Upper lobe of left lung (tissue), 6 donors: Measurements from ENCODE around the gene PDE8A. TPM values are rescaled to one million over a fixed set of nuclear protein-coding genes. Genes with fewer than 3 reads are reported as not detected.
A peak's percentile ranks its signal among the peaks of the same experiment; 100 is the strongest.

Experiments used
- ATAC-seq, 2 donors: fragments of 200-7000 bp; cut with Tn5 transposase; one replicate each; pipeline ENCODE4 v1.9.1; 2022; ENCODE audit warnings: mild to moderate bottlenecking in 2 of 2, moderate library complexity in 2 of 2; ENCODE audit not compliant: low FRiP score in 2 of 2
- DNase-seq, 2 donors: peaks; one replicate each; pipeline ENCODE4 v3.0.0-alpha.2; 2019 to 2020
- H3K27ac ChIP-seq, 4 donors: fragments of 200-600 bp; sonication (generic); one replicate each; pipeline ENCODE4 v1.5.1; 2016 to 2019
- H3K27me3 ChIP-seq, 4 donors: fragments of 200-600 bp; sonication (generic); one replicate each; pipeline ENCODE4 v1.5.1; 2017 to 2019
- H3K36me3 ChIP-seq, 4 donors: fragments of 200-600 bp; sonication (generic); one replicate each; pipeline ENCODE4 v1.5.1; 2016 to 2019
- H3K4me1 ChIP-seq, 4 donors: fragments of 200-600 bp; sonication (generic); one replicate each; pipeline ENCODE4 v1.5.1; 2018 to 2019
- H3K4me3 ChIP-seq, 4 donors: fragments of 200-600 bp; sonication (generic); one replicate each; pipeline ENCODE4 v1.5.1; 2017 to 2019; ENCODE audit warnings: mild to moderate bottlenecking in 2 of 4, moderate library complexity in 1 of 4
- H3K9me3 ChIP-seq, 4 donors: fragments of 200-600 bp; sonication (generic); one replicate each; pipeline ENCODE4 v1.5.1; 2018 to 2019
- EP300 ChIP-seq, 4 donors: sonication (generic); formaldehyde crosslinking; IDR thresholded peaks; one replicate each; pipeline ENCODE4 v1.5.1; 2017; ENCODE audit warnings: antibody characterized with exemption in 4 of 4, control low read depth in 2 of 4
- POLR2A ChIP-seq, 4 donors: fragments of 450-650 bp; IDR thresholded peaks; one replicate each; pipeline ENCODE4 v1.5.1; 2016 to 2017; ENCODE audit warnings: antibody characterized with exemption in 4 of 4, mild to moderate bottlenecking in 2 of 4
- POLR2AphosphoS5 ChIP-seq, 2 donors: sonication (generic); formaldehyde crosslinking; IDR thresholded peaks; one replicate each; pipeline ENCODE4 v1.5.1; 2017; ENCODE audit warnings: antibody characterized with exemption in 2 of 2
- WGBS, 2 donors: methylation state at CpG; one replicate each; pipeline ENCODE4 v1.1.5; 2017 to 2018; 5-methylcytosine and 5-hydroxymethylcytosine counted together
- total RNA-seq, 6 donors: library from RNA; depleted of rRNA in 4 of 6; stranded (reverse); fragments of >200 nt in 4 of 6; gene quantifications; one replicate each; pipeline versions ENCODE4 v1.1.0 to v1.2.1, GENCODE V29; 2016 to 2021
- TF ChIP-seq, protein P1 (sequence below), 6 experiments: fragments of 450-650 bp in 4 of 6; fragments of 200-600 bp in 2 of 6; sonication (generic) in 2 of 6; IDR thresholded peaks; one replicate each; pipeline ENCODE4 v1.5.1; 2016 to 2019; ENCODE audit warnings: antibody characterized with exemption in 6 of 6
- donor health status: DM: no; HTN: no; CAD: no; lungs with moderate emphysema.
- donor health status: DM: no; HTN: yes; CAD: no; lungs with severe emphysema.

The PDE8A gene
- total RNA-seq, 6 donors from 2014 or later: 36.5 to 66.0 (median 48.4) TPM

DNA sequence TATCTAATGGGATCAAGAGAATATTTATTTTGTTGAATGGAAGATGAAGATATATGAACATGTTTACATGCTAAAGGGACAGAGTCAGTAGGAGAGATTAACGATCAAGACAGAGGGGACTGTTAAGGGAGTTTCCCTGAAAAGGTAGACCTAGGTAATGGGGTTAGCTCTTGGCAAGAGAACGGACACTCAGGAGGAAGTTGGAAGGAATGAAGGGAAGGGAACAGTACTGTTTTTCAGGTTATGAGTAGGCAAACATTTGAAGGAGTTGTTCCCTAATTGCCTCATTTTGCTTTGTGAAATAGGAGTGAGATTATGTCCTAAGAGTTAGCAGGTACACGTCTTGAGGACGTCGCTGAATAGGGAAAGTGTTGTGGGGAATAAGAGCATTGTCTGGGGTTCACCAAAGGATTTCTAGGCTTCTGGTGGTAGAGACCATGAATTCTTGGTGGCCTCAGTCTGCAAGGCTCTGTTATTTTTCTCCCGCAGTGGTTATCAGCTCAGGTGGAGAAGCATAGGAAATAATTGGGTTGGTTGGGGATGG, 41.3 kb downstream of the PDE8A start:
- H3K4me1 ChIP-seq: peaks cover 20 to 41% (median 28%) of the 10 kb centered on the region in 4 donors
- no peaks in the 10 kb centered on the region for H3K36me3 ChIP-seq
- H3K9me3 ChIP-seq: no peaks in the 10 kb centered on the region
- 51 to 63% methylated on average over 6 of the region's 6 CpGs for WGBS, 2 donors
- H3K4me3 ChIP-seq: no peak overlapping the region
- TF ChIP-seq EP300 (IDR thresholded peaks at IDR 0.05): peak in 1 of 4 donors; percentile 31
- no peak for TF ChIP-seq POLR2AphosphoS5 (IDR thresholded peaks at IDR 0.05)
- no peak for ATAC-seq
- no peaks in the 10 kb centered on the region for H3K27me3 ChIP-seq
- DNase-seq: no peak
- H3K27ac ChIP-seq: peak overlapping the region in 2 of 4 donors; percentile 31 to 34

DNA sequence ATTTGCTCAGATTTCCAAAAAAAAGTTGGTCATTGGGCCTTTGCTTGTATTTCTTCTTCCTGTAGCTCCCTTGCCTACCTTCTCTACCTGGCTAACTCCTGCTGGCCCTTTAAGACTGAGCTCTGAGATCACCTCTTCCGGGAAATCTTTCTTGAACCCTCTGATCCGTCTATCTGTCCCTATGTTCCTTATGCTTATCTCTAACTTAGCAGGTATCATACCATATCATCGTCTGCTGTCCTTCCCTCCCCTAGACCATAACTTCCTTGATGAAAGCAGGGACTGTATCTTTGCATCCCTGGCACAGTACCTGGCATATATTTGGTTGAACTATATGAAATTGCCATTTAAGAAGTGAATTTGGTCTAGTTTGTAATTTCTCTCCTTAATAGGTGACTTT, 42.3 kb downstream of the PDE8A start:
- Histone ChIP-seq H3K27me3 (no peaks in the 10 kb centered on the region), H3K27ac (no peak overlapping the region), H3K4me1 (peaks cover 20 to 48% (median 28%) of the 10 kb centered on the region in 4 donors), H3K4me3 (no peak overlapping the region), H3K36me3 (no peaks in the 10 kb centered on the region), H3K9me3 (no peaks in the 10 kb centered on the region)
- DNase-seq (no peak), ATAC-seq (no peak)
- WGBS, 2 donors: 93 to 94% methylated on average over 3 of the region's 3 CpGs
- TF ChIP-seq EP300 (IDR thresholded peaks at IDR 0.05): no peak
- TF ChIP-seq POLR2AphosphoS5 (IDR thresholded peaks at IDR 0.05): no peak
- TF ChIP-seq, protein P1, sequence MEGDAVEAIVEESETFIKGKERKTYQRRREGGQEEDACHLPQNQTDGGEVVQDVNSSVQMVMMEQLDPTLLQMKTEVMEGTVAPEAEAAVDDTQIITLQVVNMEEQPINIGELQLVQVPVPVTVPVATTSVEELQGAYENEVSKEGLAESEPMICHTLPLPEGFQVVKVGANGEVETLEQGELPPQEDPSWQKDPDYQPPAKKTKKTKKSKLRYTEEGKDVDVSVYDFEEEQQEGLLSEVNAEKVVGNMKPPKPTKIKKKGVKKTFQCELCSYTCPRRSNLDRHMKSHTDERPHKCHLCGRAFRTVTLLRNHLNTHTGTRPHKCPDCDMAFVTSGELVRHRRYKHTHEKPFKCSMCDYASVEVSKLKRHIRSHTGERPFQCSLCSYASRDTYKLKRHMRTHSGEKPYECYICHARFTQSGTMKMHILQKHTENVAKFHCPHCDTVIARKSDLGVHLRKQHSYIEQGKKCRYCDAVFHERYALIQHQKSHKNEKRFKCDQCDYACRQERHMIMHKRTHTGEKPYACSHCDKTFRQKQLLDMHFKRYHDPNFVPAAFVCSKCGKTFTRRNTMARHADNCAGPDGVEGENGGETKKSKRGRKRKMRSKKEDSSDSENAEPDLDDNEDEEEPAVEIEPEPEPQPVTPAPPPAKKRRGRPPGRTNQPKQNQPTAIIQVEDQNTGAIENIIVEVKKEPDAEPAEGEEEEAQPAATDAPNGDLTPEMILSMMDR (IDR thresholded peaks at IDR 0.05): no peak
- TF ChIP-seq POLR2A (IDR thresholded peaks at IDR 0.05): no peak

DNA sequence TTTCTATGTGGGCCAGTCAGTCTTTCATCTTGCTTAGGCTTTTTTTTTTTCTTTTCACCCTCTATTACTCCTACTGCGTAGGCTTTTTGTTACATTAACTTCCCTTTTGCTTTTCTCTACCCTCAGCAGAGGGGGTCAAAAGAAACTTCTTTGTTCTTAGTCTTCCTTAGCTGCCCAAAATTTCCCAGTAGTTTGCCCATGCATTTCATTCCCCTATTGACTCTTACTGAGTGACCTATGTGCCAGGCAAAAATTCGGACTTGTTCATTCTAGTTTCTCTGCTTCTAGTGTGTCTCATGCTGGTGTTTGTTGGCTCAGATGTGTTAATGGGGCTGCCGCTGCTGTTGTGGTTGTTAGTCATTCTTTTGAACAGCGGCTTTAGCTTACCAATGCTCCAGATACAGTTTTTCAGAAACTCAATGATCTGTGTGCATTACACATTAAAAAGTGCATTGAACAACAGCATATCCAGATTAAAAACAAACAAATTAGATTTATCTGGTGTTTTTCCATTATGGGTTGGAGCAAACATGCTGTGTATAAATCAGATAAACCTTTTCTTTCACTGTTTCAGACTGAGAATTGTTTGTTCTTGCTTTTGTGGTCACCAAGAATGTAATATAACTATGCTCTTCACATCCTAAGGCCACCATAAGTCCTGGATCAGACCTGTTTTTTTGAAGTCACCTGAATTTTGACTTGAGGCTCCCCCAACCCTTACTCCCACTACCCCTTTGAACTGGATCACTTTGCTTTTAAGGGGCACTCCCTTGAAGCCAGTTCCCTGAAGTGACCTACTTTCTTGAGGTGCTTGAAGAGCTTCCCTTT, 43.1 kb downstream of the PDE8A start:
- H3K4me1 ChIP-seq: peaks cover 21 to 53% (median 29%) of the 10 kb centered on the region in 4 donors
- no peak overlapping the region for H3K4me3 ChIP-seq
- 61 to 68% methylated on average over 4 of the region's 4 CpGs for WGBS, 2 donors
- H3K27ac ChIP-seq: peak overlapping the region in 2 of 4 donors; percentile 32 to 42
- no peak for TF ChIP-seq POLR2AphosphoS5 (IDR thresholded peaks at IDR 0.05)
- no peak for TF ChIP-seq EP300 (IDR thresholded peaks at IDR 0.05)
- TF ChIP-seq POLR2A (IDR thresholded peaks at IDR 0.05): no peak
- TF ChIP-seq, protein P1 (IDR thresholded peaks at IDR 0.05): no peak
- no peaks in the 10 kb centered on the region for H3K36me3 ChIP-seq
- no peaks in the 10 kb centered on the region for H3K27me3 ChIP-seq
- ATAC-seq (peak in 1 of 2 donors; percentile 61), DNase-seq (no peak)
- H3K9me3 ChIP-seq: no peaks in the 10 kb centered on the region

DNA sequence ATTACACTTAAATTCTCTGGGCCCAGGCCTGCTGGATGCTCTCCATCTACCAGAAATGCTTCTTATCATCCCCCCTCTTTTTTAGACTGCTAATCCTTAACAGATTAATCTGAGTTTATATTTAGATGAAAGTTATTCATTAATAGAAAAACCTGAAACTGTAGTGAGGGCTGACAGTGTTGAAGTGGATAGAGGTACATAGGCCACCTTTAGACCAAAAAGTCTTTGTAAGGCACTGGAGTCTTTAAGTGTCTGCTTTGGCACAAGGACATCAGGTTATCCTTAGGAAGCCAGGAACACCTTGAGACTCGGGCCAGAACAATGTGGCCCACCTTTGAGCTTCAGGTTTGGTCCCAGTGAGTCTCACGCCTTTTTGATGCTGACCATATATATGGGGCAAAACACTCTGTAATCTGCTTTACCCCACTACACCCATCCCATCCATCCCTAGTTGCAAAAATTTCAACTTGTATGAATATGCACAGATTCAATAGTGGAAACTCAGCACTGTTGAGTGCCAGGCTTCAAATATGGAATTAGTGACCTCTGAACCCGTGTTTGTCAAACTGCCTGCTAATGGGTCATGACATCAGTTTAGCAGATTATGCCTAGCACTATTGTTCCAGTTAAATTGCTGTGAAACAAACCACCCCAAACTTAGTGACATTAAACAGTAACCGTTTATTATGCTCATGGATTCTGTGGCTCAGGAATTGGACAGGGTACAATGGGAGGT, 44.0 kb downstream of the PDE8A start:
- TF ChIP-seq POLR2AphosphoS5 (IDR thresholded peaks at IDR 0.05) (no peak), EP300 (IDR thresholded peaks at IDR 0.05) (no peak), POLR2A (IDR thresholded peaks at IDR 0.05) (no peak)
- TF ChIP-seq, protein P1 (IDR thresholded peaks at IDR 0.05): no peak
- no peak overlapping the region for H3K4me3 ChIP-seq
- H3K27me3 ChIP-seq: no peaks in the 10 kb centered on the region
- no peaks in the 10 kb centered on the region for H3K36me3 ChIP-seq
- H3K4me1 ChIP-seq: peaks cover 30 to 63% (median 39%) of the 10 kb centered on the region in 4 donors
- ATAC-seq: peak; percentile 31 to 65
- DNase-seq: no peak
- H3K9me3 ChIP-seq: no peaks in the 10 kb centered on the region
- H3K27ac ChIP-seq: peak overlapping the region in 1 of 4 donors; percentile 32
- WGBS, 2 donors: 80 to 84% methylated on average over 4 of the region's 4 CpGs
